HepG2 (cell line): ENCODE data around the gene MAT2A. TPM values are rescaled to one million over a fixed set of nuclear protein-coding genes. Genes with fewer than 3 reads are reported as not detected.

Experiments
- CREM ChIP-seq, 2 experiments: sonication (generic) in 1 of 2; formaldehyde crosslinking in 1 of 2; IDR thresholded peaks; 2 replicates each; pipeline versions ENCODE4 v1.4.0 to v1.6.1; 2016 to 2020; ENCODE audit warnings: antibody characterized with exemption in 1 of 2, mild to moderate bottlenecking in 1 of 2, missing genetic modification reagents in 1 of 2
- ELF4 ChIP-seq: sonication (generic); formaldehyde crosslinking; IDR thresholded peaks from 2 replicates; pipeline ENCODE4 v1.5.0; 2020; ENCODE audit warnings: missing genetic modification reagents, mild to moderate bottlenecking, moderate library complexity, borderline replicate concordance
- IKZF1 ChIP-seq: fragments of 450-650 bp; IDR thresholded peaks from 2 replicates; pipeline ENCODE4 v1.7.1; 2016
- KDM5B ChIP-seq: sonication (generic); formaldehyde crosslinking; IDR thresholded peaks from 2 replicates; pipeline ENCODE4 v1.4.0; 2020; ENCODE audit warnings: missing genetic modification reagents, mild to moderate bottlenecking, borderline replicate concordance
- NFE2L1 ChIP-seq: sonication (generic); formaldehyde crosslinking; IDR thresholded peaks from 2 replicates; pipeline ENCODE4 v1.4.0; 2020; ENCODE audit warnings: missing genetic modification reagents, mild to moderate bottlenecking, borderline replicate concordance
- PHF5A ChIP-seq: IDR thresholded peaks from one replicate; pipeline ENCODE4 v1.6.1; 2018; ENCODE audit warnings: low read depth, missing genetic modification reagents; ENCODE audit not compliant: unreplicated experiment
- PITX1 ChIP-seq: sonication (generic); formaldehyde crosslinking; IDR thresholded peaks from 2 replicates; pipeline ENCODE4 v1.5.1; 2020; ENCODE audit warnings: mild to moderate bottlenecking, missing genetic modification reagents
- RELA ChIP-seq: sonication (generic); formaldehyde crosslinking; IDR thresholded peaks from 2 replicates; pipeline ENCODE4 v1.4.0; 2020; ENCODE audit warnings: missing genetic modification reagents
- SETDB1 ChIP-seq: sonication (generic); formaldehyde crosslinking; IDR thresholded peaks from 2 replicates; pipeline ENCODE4 v1.5.1; 2020; ENCODE audit warnings: missing genetic modification reagents, mild to moderate bottlenecking, borderline replicate concordance
- SMARCE1 ChIP-seq: fragments of 450-650 bp; IDR thresholded peaks from 2 replicates; pipeline ENCODE4 v1.6.1; 2017; ENCODE audit warnings: borderline replicate concordance
- SP140L ChIP-seq: sonication (generic); formaldehyde crosslinking; IDR thresholded peaks from 2 replicates; pipeline ENCODE4 v1.4.0; 2020; ENCODE audit warnings: missing genetic modification reagents, borderline replicate concordance
- TCF7L2 ChIP-seq: IDR thresholded peaks from 2 replicates; pipeline ENCODE4 v1.6.1; 2011; ENCODE audit warnings: mild to moderate bottlenecking, low read depth, low read length, moderate library complexity
- ZBTB8A ChIP-seq: sonication (generic); formaldehyde crosslinking; IDR thresholded peaks from 2 replicates; pipeline ENCODE4 v1.4.0; 2020; ENCODE audit warnings: mild to moderate bottlenecking, low read depth, missing genetic modification reagents, borderline replicate concordance
- ZNF354B ChIP-seq: sonication (generic); formaldehyde crosslinking; IDR thresholded peaks from 2 replicates; pipeline ENCODE4 v1.8.0; 2022; ENCODE audit warnings: mild to moderate bottlenecking, missing genetic modification reagents
- ZNF746 ChIP-seq: sonication (generic); formaldehyde crosslinking; IDR thresholded peaks from 2 replicates; pipeline ENCODE4 v1.8.0; 2022; ENCODE audit warnings: mild to moderate bottlenecking, missing genetic modification reagents
- ZNF83 ChIP-seq: sonication (generic); formaldehyde crosslinking; IDR thresholded peaks from 2 replicates; pipeline ENCODE4 v1.4.0; 2020; ENCODE audit warnings: missing genetic modification reagents, mild to moderate bottlenecking, borderline replicate concordance
- polyA plus RNA-seq, 8 experiments: library from polyadenylated mRNA; depleted of rRNA in 3 of 8; stranded (reverse) in 7 of 8; unstranded in 1 of 8; fragments of >200 nt; fragmentation: Illumina TruSeq in 4 of 8; extraction: Trizol in 4 of 8; gene quantifications; 2 replicates each; pipeline versions ENCODE4 v1.2.1 to v1.2.3, GENCODE V29; 2011 to 2016; ENCODE audit warnings: low read depth in 4 of 8, missing spikeins in 1 of 8, mixed read lengths in 1 of 8; ENCODE audit not compliant: insufficient read depth in 1 of 8
- total RNA-seq, 5 experiments: library from RNA; depleted of rRNA; stranded (reverse); fragments of >200 nt; fragmentation: Illumina TruSeq; extraction: Trizol; gene quantifications; 2 replicates each; pipeline ENCODE4 v1.2.3, GENCODE V29; 2016; ENCODE audit warnings: low read depth in 1 of 5
- TF ChIP-seq, protein P1 (sequence below): sonication (generic); formaldehyde crosslinking; conservative IDR thresholded peaks from 2 replicates; pipeline ENCODE4 v1.4.0; 2020; ENCODE audit warnings: mild to moderate bottlenecking, missing genetic modification reagents, moderate library complexity
- TF ChIP-seq, protein P2 (sequence below), 2 experiments: sonication (generic) in 1 of 2; formaldehyde crosslinking in 1 of 2; IDR thresholded peaks; 2 replicates each; pipeline versions ENCODE4 v1.4.0 to v1.6.1; 2016 to 2020; ENCODE audit warnings: borderline replicate concordance in 1 of 2, low read depth in 1 of 2, mild to moderate bottlenecking in 1 of 2, missing genetic modification reagents in 1 of 2

The MAT2A gene
- total and polyA plus RNA-seq, 2 of the 13 experiments (the other 11 are each of a cell fraction or from before 2014, with no cell fraction given), result 155 to 331 TPM

DNA sequence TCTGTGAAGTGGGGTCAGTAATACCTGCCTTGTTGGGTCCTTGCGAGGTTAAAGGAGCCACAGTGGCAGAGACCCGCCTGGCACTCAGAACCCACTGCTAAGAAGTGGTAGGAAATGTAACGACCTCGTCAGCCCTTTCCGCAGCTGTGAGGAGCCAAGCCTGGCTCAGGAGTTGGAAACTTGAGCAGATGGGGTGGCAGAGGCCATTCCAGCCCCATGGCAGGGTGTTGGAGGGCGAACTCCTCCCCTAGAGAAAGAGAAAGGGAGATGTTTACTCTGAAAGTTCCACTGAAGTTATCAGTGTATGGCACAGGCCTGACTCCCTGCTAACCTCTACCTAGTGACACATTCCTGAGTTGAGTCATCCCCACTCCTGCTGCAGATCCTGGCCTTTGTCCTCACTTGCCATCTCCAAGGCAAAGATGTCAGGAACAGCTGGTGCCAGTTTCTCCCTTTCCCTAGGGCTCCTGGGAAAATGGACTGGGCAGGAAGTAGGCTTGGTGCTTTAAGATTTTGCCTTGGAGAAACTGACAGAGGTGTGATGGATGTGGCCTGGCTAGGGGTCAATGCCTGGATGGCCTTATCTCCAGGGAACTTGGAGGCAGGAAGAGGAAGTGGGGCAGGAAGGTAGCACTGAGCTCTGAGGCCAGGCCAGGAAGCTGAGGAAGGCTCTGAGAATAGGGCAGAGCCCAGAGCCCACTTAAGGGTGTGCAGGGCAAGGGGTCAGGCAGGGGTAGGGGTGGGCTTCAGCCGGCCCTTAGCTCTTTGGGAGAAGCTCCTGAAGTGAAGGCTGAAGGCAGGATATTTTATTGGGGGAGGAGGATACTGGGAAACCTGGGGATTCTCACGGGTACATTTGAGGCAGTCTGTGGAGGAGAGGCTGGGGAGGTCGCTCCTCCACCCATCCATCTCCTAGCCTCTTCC is 46.2 kb downstream of the MAT2A start (continued):
- peak; percentile 66; the same call in 1 of the 2 replicates for TF ChIP-seq CREM (IDR thresholded peaks at IDR 0.05)
- no peak for TF ChIP-seq CREM (CRISPR knock-in tag; IDR thresholded peaks at IDR 0.05)
- peak; percentile 14; the same call in 1 of the 2 replicates for TF ChIP-seq RELA (CRISPR knock-in tag)
- 0 out of 2 replicates have a peak, but pooled peaks have one; percentile 63 for TF ChIP-seq ZBTB8A (CRISPR knock-in tag)
- TF ChIP-seq, protein P1, sequence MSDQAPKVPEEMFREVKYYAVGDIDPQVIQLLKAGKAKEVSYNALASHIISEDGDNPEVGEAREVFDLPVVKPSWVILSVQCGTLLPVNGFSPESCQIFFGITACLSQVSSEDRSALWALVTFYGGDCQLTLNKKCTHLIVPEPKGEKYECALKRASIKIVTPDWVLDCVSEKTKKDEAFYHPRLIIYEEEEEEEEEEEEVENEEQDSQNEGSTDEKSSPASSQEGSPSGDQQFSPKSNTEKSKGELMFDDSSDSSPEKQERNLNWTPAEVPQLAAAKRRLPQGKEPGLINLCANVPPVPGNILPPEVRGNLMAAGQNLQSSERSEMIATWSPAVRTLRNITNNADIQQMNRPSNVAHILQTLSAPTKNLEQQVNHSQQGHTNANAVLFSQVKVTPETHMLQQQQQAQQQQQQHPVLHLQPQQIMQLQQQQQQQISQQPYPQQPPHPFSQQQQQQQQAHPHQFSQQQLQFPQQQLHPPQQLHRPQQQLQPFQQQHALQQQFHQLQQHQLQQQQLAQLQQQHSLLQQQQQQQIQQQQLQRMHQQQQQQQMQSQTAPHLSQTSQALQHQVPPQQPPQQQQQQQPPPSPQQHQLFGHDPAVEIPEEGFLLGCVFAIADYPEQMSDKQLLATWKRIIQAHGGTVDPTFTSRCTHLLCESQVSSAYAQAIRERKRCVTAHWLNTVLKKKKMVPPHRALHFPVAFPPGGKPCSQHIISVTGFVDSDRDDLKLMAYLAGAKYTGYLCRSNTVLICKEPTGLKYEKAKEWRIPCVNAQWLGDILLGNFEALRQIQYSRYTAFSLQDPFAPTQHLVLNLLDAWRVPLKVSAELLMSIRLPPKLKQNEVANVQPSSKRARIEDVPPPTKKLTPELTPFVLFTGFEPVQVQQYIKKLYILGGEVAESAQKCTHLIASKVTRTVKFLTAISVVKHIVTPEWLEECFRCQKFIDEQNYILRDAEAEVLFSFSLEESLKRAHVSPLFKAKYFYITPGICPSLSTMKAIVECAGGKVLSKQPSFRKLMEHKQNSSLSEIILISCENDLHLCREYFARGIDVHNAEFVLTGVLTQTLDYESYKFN, result peak; percentile 82
- no peak; the same call in 1 of the 2 replicates for TF ChIP-seq PITX1
- TF ChIP-seq TCF7L2, result no peak
- TF ChIP-seq KDM5B, result no peak
- no peak for TF ChIP-seq NFE2L1 (CRISPR knock-in tag)
- no peak for TF ChIP-seq ZNF354B
- peak; percentile 65; the same call in 1 of the 2 replicates for TF ChIP-seq ELF4 (CRISPR knock-in tag)
- TF ChIP-seq IKZF1, result no peak
- TF ChIP-seq ZNF83 (CRISPR knock-in tag), result no peak
- no peak for TF ChIP-seq SETDB1 (CRISPR knock-in tag)
- TF ChIP-seq, protein P2, sequence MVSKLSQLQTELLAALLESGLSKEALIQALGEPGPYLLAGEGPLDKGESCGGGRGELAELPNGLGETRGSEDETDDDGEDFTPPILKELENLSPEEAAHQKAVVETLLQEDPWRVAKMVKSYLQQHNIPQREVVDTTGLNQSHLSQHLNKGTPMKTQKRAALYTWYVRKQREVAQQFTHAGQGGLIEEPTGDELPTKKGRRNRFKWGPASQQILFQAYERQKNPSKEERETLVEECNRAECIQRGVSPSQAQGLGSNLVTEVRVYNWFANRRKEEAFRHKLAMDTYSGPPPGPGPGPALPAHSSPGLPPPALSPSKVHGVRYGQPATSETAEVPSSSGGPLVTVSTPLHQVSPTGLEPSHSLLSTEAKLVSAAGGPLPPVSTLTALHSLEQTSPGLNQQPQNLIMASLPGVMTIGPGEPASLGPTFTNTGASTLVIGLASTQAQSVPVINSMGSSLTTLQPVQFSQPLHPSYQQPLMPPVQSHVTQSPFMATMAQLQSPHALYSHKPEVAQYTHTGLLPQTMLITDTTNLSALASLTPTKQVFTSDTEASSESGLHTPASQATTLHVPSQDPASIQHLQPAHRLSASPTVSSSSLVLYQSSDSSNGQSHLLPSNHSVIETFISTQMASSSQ (IDR thresholded peaks at IDR 0.05; ENCODE audit: low read depth), result peak; percentile 27; the same call in 1 of the 2 replicates
- TF ChIP-seq, protein P2 (CRISPR knock-in tag; IDR thresholded peaks at IDR 0.05; ENCODE audit: borderline replicate concordance), result no peak; the same call in 1 of the 2 replicates
- no peak for TF ChIP-seq SMARCE1
- no peak for TF ChIP-seq SP140L (CRISPR knock-in tag)
- no peak for TF ChIP-seq PHF5A (CRISPR knock-in tag)
- TF ChIP-seq ZNF746 (CRISPR knock-in tag), result peak; percentile 76
